RPMI8226 (cell line): Measurements from ENCODE around the gene ABCG8.

Experiments used
- DNase-seq: peaks from one replicate; pipeline ENCODE4 v3.0.0-alpha.2; 2015

ABCG8 gene

DNA sequence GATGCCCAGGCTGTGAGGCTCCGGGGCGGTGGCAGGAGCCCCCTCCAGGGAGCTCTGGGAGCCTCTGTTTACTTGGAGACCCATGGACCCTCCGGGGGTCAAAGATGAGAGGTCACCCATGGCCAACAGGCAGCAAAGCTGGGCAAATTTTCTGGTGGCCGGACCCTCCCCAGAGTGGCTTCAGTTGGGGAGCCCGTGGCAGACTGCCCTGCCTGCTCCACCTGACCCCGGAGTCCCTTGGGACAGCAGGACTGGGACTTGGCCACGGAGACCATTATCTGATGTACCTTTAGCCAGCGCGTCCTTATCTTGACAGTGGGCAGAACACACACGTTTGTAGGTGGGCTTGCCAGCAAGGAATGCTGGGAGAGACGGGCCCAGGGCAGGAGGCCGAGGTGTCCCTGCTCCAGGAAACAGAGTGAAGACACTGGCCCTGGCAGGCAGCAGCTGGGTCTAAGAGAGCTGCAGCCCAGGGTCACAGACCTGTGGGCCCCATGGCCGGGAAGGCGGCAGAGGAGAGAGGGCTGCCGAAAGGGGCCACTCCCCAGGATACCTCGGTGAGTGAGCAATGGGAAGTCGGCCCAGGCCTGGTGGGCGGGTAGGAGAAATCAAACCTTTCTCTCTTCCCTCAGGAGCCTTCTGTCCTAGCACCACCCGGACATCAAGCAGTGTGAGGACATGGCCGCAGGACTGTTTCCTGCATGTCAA is at the start of gene ABCG8, which contains the start of gene ABCG5:
ABCG8 (plus strand) TSS at position 412 of the 708 bp plus-strand sequence; CDS start at position 495, 83 bp downstream.
ABCG5 (minus strand) TSS at position 280 of the 708 bp plus-strand sequence; CDS start at position 120, 160 bp downstream.
- DNase-seq = no peak

DNA sequence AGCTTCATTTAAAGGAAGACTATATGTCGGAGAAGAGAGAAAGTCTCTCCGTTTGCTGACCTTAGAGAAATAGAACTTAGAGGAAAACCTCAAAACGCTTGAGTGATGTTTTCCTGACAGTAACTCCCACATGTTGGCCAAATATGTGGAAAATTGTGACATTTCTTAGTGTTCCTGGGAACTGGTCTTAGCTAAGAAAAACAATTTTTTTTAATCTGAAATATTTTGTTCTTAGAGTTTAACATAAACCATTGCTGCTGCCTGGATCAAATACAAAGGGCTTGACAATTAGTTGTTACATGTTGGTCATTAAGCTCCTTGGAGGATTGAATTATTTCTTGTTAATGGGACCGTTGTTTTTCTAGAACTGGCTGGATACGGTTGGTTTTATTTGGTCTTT is 48.6 kb upstream of the ABCG8 start:
- no peak for DNase-seq

DNA sequence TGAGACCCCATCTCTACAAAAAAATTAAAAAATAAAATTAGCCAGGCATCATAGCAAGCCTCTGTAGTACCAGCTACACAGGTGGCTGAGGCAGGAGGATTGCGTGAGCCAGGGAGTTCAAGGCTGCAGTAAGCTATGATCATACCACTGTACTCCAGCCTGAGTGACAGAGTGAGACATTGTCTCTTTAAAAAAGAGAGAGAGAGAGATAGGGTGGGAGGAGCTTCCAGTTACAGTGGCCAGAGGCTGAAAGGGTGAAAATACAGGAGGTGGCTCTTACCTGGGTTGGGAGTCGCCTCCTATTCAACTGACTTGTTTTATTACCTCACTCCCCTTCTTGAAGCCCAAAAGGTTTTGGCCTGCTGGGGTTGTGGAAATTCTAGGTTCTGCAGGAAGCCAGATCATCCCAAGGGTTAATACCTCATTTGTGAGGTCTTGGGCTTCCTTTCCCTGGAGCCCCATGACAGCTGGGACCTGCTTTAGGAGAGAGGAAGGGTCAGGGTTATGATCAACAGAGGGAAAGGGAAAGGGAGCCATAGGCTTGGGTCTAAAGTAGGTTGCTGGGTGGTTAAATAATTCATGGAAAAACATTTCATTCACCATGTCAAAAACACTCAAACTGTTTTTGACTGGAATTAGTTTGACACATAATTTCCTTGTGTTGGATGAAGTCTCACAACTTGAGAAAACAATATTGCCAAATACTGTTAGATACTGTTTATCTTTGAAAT is 47.6 kb upstream of the ABCG8 start:
- no peak for DNase-seq

DNA sequence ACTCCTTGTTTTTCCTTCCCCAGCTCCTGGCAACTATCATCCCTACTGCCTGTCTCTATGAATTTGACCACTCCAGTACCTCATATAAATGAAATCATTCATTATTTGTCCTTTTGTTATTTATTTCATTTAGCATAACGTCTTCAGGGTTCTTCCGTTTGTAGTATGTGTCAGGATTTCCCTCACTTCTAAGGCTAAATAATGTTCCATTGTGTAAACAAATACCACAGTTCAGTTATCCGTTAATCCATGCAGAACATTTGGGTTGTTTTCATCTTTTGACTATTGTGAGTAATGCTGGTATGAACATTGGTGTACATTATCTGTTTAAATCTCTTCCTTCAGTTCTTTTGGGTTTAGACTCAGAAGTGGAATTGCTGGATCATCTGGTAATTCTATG is 46.1 kb upstream of the ABCG8 start:
- DNase-seq = no peak

DNA sequence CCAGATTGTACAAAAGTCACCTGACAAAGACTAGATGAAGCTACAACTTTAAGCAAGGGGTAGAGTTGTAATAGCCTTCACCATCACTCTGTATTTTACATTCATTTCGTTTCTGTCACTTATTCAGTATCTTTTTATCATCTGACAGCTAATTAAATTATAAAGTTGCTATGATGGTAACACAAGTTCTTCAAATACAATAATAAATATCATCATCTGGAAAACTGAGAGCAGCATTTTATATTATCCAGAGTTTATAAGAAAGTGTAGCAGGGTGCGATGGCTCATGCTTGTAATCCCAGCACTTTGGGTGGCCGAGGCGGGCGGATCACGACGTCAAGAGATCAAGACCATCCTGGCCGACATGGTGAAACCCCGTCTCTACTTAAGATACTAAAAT is 43.8 kb upstream of the ABCG8 start:
- DNase-seq = no peak

DNA sequence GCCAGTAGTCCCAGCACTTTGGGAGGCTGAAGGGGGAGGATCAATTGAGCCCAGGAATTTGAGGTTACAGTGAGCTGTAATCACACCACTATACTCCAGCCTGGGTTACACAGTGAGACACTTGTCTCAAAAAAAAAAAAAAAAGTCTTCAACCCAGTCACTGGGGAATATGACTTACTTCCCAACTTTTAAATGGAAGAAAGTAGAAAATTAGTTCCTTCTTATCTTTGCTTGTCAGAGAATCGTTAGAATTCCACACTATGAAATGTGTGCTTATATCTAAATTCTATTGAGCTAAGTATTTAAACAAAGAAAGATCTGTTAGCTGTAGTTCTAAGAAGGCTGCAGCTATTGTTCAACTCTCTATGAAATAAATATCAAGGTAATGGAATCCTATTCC is 42.6 kb upstream of the ABCG8 start:
- DNase-seq = no peak

DNA sequence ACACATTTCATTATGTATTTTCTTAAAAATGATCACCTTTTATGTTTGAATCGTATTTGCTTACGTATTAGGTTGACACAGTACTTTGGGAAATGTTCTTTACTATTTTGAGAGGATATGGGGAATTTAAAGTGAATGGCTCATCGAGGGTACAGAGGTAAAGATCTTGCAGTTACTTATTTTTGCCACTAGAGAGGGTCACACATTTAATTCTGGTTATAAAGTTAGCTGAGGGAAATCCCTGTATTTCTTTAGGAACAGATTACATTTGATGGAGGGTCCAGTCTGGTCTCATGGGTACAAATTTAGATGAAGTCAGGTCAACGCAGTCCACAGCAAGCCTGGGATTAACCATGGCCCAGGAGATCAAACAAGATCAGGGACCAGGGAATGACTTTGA is 40.5 kb upstream of the ABCG8 start:
- DNase-seq = no peak

DNA sequence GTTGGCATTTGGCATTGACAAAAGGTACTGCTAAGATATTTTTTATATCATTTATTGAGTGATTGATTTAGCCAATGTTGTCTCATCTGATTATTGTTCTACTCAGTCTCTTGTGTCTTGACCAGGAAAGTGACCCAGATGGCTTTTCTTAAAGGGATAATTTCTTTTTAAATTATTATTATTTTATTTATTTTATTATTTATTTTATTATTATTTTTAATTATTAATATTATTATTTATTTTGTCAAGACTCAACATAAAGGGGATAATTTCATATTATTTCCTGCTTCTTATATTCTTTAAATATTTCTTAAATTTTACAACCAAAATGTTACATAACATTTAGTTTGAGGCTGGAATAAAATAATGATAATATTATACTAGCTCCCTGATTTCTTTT is 37.9 kb upstream of the ABCG8 start:
- DNase-seq = no peak

DNA sequence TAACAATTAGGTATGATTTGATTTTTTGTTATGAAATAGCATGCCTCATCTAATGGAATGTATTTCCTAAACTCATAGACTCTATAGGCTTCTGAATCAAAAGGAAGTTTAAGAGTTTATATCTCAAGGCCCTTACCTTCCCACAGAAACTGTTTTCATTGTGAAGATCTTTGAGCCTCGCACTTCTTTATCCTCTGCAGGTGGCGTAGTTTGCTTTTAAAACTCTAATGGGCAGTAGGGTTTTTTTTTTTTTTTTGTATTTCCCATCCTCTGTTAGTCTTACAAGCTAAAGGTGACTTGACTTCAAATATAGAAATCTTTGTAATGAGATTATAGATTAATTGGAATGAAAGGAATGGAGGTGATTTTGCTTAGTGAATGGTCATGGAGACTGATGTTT is 36.6 kb upstream of the ABCG8 start:
- DNase-seq = no peak

DNA sequence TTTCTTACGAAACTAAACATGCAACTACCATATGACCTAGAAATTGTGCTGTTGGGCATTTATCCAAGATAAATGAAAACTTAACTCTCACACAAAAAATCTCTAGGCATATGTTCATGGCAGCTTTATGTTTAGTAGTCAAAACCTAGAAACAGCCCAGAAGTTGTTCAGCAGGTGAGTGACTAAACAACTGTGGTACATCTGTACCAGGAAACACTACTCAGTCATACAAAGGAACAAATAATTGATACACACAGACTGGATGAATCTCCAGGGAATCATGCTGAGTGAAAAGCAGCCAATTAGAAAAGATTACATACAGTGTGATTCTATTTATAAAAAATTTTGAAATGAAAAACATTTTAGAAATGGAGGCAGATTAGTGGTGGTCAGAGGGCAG is 35.7 kb upstream of the ABCG8 start:
- no peak for DNase-seq

DNA sequence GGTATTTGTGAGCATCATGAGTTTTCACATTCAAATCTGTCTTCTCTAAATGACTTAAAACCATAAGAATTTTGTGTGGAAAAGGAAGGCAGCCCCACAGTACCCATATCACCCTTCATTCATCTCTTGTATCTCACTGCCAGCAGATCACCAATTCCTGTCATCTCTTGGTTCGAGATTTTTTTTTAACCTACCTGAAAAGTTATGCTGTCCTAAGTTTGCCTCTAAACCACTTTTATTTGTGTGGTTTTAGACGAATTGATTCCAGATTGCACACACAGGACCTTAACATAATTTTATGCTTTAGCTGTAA is 32.1 kb upstream of the ABCG8 start:
- DNase-seq = no peak

DNA sequence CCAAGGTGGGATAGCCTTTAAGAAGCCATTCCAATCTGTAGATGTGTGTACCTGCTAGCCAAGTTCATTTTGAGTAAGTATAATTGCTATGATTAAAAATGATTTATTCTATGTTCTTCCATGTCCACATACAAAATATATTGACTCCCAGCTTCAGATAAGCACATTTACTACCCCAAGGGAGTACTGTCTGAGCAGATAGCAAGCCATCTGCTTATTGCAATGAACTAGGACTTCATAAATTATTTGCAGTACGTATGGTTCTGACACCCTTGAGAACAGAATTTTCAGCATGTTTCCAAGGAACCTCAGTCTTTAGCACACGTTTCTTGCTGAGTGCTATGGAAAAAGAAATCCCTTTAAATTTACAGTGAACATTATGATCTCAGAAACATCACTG is 28.3 kb upstream of the ABCG8 start:
- DNase-seq = no peak

DNA sequence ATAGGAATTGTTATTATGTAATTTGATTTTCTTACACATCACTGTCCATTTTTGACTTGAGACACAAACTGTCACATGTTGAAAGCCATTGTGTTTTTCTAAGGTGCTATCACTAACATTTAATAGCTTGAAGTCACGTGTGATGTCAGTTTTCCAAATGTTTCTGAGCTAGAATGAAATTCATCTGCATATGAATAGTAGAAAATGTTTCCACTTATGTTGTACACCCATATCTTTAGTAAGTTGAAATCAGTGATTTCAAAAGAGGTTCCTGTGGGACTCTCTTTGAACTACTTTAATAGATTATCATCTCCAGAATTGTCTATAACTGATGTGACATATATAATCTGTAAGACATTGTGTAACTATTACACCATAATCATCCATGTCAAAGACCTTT is 27.9 kb upstream of the ABCG8 start:
- DNase-seq = no peak

DNA sequence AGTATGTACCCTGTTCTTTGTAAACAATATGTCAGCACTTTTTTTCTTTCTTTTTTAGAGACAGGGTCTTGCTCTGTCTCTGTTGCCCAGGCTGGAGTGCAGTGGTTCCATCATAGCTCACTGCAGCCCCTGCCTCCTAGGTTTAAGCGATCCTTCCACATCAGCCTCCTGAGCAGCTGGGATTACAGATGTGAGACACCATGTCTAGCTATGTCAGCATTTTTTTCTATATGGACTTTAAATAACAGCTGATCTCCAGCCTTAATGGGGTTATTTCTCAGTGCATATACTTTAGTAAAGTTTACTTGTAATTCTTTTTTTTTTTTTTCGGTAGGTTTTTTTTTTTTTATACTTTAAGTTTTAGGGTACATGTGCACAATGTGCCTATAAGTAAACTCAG is 26.8 kb upstream of the ABCG8 start:
- no peak for DNase-seq

DNA sequence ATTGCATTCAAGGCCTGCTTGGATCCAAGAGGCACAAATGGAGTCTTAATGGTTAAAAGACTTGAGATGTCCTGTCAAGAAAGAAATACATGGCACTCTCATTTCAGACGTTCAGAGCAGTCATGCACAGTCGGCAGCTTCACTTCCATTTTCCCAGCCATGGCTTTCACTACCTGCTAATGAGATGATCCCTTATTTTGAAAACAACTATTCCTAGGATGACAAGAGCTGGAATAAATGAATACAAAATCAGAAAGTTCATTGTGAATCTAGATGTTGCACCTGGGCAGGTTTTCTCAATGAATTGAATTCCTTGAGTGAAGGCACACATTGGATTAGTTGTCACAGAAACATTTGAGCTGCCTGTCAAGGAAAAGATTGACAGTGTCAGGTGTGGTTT is 25.8 kb upstream of the ABCG8 start:
- no peak for DNase-seq

DNA sequence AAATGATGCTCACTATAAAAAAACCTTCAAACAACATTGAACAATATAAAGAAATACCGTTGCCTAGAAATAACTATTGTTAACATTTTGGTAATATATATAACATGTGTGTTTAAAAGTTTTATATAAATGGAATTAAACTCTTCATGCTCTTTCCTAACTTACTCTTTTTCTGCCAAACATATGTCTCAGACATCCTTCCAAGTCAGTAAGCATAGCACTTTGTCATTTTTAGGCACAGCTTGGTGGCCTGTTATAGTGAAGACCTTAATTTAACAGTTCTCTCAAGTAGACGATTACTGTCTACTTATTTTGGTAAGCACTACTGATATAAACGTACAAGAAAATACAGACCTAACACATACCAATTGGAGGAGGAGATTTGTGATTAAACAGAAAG is 24.1 kb upstream of the ABCG8 start:
- no peak for DNase-seq

DNA sequence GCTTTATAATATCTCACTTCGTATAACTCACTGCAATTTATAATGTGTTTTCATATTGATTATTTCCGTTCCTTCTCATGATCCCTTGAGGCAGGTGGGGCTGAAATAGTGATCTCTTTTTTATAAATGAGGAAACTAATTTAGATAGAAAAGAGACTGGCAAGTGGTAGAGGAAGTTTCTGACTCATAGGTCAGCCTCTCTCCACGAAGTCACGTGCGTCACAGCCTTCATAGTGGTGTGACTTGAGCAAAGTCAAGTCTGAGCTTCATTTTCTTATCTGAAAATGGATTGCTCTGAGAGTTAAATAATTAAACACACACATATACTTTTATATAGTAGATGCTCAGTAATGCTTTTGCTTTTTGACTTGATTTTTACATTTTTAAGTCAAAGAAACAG is 20.0 kb upstream of the ABCG8 start:
- no peak for DNase-seq

DNA sequence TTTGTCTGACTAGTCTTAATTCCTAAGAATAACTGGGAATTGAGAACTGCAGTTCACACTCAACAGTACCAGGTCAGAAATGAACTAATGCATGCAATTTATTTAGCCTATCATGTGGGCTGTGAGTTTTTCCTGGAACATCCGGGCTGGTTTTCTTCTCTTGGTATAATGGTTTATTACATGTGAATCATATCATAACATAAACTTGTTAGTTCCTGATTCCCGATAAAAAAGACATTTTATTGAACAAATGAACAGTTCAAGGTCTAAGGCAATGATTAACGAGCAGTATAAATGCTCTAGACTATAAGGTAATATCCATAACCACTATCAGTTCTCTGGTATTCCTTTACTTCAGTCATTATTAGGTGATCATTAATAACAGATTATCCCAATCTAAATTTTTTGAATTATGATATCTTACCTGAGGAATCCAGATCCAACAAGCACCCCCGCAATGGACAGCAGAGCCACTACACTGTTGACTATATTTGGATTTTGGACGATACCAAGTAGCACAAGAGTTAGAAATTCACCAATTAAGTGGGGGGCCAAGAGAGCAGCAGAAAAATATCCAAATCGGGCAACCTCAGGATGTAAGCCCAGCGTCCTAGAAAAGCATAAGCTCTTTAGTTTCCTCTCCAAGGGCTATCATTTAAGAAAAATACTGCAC is 19.1 kb upstream of the ABCG8 start:
- DNase-seq = no peak

DNA sequence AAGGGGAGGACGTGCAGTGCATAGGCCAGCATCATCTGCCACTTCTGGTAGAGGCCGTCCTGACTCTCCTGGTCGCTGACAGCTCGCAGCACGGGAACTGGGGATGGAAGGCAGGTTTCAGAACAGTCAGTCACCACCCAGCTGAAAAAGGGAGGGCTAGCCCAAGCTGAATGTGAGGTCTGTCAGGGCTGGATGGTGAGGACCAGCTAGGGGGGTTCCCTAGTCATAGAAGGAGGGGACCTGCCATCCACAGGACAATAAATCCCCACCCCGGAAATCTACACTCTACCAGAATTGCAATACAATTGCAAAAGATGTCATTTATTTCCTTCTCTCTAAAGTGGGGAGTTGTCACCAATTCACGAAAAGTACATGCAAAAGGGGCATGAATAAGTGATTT is 15.9 kb upstream of the ABCG8 start:
- no peak for DNase-seq

DNA sequence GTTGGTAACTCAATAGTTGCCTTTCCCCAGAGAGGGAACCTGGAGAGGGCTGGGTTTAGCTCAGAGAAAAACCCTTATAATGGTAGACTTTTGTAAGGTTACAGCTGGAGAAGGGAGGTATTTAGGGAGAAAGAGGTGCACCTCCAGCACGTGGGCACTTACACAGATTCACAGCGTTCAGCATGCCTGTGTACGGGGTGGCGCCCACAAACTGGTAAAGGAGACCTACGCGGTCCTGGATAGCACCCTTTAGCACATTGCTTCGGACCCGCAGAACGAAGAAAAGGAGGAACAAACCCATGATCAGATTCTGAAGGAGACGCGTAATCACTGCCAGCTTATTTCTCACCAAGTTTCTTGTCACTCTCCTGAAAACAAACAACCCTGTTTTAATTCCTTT is 15.0 kb upstream of the ABCG8 start:
- no peak for DNase-seq

DNA sequence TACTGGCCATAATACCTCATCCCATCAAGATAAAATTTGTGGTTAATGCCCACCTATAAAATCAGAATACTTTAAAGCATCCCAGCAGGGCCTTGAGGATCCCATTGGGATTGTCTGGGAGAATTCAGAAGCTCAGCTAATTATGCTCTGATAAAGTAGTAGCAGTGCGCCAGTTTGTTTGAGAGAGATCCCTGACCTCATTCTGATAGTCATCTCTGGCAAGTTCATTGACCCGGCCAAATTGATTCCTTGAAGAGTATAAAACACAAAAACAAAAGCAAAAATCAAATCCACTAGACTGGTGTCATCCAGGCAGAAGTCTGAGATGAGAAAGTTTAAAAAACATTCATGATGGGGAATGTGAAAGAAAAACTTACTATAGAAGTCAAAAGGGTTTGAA is 14.3 kb upstream of the ABCG8 start:
- DNase-seq = no peak

DNA sequence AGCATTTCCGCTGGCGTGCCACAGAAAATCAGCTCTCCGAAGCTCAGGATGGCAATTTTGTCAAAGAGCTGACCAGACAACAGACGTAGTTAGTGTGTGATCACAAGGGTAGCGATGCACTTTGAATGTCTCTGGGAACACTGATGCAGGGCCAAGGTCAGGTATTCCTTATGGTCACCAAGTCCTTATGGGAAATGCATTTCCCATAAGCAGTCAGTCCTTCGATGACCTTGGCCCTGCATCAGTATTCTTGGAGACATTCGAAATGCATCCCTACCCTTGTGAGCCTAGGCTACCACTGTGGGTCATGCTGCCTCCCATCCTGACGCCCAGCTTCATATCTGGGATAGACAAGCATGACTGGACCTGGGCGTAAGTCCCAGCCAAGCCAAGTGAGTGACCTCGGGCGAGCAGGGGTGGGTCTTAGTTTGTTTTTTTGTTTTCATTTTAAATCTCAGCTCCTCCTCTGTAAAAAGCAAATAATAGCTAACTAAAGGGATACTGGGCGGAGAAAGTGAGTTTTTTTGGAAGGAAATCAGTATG is 13.7 kb upstream of the ABCG8 start:
- DNase-seq = no peak

DNA sequence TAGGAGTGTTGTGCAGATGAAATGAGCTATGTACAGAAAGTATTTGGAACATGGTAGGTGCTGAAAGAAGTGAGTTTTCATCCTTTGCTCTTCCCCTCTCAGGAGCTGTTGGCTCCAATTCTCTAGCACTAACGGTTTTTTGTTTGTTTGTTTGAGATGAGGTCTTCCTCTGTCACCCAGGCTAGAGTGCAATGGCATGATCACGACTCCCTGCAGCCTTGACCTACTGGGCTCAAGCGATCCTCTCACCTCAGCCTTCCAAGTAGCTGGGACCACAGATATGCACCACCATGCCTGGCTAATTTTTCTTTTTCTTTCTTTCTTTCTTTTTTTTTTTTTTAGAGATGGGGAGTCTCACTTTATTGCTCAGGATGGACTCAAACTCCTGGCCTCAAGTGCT is 12.9 kb upstream of the ABCG8 start:
- DNase-seq = no peak
